H4 (cell line): ENCODE data around the gene NXPH1. TPM values are rescaled to one million over a fixed set of nuclear protein-coding genes. Genes with fewer than 3 reads are reported as not detected.
A peak's percentile ranks its signal among the peaks of the same experiment; 100 is the strongest.

ENCODE experiments used
- DNase-seq: peaks from one replicate; pipeline ENCODE4 v3.0.0-alpha.2; 2015; ENCODE audit warnings: low spot score
- total RNA-seq: library from RNA; depleted of rRNA; stranded (reverse); fragments of >200 nt; shearing (Covaris generic); gene quantifications from 2 replicates; pipeline ENCODE4 v1.2.3, GENCODE V29; 2014; rRNA removed

Gene NXPH1
- total RNA-seq, result 0.70 TPM in 1 of 2 replicates, not detected in the other

DNA sequence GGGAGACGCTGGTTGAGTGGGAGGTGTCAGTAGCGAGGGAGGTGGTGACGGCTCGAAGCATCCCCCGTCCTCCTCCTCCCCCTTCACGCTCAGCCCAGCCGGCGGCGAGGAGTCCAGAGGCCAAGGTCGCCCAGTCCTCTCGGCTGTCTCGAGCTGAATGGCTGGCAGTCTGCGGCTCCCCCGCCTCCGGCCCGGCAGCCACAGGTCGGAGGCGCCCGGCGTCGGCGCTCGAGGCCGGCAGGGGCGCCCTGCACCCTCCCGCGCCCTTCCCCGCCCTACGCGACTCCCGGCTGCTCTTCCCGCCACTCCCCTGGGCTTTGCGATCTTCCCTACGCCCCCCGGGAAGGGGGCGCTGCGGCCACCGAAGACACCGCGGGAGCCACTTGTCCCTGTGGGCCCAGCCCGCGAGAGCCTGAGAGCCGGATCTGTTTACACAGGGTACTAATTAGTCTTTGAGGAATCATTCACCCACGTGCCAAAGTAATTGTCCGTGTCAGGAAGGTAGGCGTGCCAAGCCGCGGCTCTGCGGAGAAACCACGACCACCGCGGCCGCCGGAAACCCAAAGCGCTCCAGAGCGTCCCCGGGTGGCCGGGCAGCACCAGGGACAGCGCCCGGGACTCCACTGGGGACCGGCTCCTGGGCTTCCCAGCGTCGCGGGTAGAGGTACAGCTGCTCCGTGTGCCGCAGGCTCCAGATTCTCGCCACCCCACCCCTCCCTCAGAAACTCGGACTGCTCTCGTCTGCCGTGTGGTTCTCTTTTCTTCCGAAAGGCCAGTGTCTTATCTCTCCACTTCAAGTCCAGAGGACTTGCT is at the start of gene NXPH1:
Gene NXPH1 (plus strand): TSS at position 133 of the 813 bp plus-strand sequence.
- DNase-seq, result peak; percentile 65

GRCh38 chr7:8384901-8385300 is 48.5 kb upstream of the NXPH1 start:
- DNase-seq, result no peak

- DNase-seq, result no peak
Observed at GRCh38 chr7:8386926-8387550, 46.4 kb upstream of the NXPH1 start.

DNA sequence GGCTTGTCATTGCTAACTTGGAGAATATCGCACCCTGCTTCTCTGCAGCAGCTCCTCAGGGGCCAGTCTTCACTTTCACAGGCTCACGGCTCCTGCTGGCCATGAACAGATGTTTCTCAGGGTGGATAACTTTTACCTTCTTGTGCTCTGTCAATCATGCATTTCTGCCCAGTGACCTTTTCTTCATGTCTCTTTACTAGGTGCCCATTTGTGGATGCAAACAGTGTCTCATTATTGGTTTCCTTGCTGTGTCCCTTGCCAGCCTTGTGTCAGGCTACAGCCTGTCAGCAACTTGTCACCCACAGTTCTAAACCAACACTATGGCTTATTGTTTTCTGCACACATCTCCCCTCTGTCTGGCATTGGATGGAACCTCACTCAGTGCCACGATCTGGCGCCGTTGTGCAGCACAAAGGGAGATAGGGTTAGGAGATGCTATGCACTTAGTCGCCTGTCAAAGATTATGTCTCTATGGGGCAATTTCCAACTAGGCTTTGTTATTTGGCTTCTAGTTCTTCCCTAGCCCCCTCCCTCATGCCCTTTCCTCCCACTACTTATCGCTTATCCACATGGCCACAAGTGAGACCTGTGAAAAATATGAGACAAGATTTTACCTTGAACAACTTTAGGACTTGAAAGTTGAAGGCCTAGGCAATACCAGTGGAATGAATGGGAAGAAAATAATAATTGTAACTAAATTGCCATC is 45.7 kb upstream of the NXPH1 start:
- no peak for DNase-seq

- no peak for DNase-seq
Observed at GRCh38 chr7:8388257-8388625, 45.2 kb upstream of the NXPH1 start.

- DNase-seq, result peak; percentile 81
Observed at GRCh38 chr7:8389593-8390261, 43.7 kb upstream of the NXPH1 start.

GRCh38 chr7:8390262-8390626 is 43.2 kb upstream of the NXPH1 start:
- no peak for DNase-seq

DNA sequence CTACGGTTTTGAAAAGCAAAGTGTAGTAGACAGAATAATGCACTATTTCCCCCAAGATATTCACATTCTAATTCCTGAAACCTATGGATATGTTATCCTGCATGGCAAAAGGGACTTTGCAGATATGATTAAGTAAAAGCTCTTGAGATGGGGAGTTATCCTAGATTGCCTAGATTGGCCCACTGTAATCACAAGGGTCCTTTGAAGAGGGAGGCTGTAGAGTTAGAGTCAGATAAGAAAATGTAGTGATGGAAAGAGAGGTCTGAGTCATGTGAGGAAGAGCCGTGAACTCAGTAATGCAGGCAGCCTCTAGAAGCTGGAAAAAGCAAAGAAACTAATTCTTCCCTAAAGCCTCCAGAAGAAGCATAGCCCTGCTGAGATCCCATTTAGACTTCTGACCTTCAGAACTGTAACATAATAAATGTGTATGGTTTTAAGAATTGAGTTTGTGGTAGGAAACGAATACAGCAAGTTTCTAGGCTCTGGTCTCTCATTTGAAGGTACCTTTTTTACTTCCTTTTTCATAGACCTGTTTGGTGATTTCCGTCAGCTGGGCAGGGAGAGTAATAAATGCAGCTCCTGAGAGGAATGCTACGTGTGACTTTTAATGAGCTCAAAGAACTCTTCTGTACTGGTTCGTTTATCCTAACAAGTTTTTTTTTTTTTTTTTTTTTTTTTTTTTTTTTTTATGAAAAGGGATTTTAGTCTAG is 41.9 kb upstream of the NXPH1 start:
- DNase-seq, result no peak

DNA sequence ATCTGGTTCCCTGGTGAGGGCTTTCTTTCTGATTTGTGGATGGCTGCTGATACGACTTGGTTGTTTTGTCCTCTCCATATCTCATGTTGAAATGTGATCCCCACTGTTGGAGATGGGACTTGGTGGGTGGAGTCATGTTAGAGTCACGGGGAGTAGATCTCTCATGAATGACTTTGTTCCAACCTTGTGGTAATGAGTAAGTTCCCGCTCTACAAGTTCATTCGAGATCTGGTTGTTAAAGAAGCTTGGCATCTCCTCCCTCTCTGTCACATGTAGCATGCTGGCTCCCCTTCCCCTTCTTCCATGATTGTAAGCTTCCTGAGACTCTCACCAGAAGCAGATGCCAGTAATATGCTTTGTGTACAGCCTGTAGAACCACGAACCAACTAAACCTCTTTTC is 37.1 kb upstream of the NXPH1 start:
- no peak for DNase-seq

DNA sequence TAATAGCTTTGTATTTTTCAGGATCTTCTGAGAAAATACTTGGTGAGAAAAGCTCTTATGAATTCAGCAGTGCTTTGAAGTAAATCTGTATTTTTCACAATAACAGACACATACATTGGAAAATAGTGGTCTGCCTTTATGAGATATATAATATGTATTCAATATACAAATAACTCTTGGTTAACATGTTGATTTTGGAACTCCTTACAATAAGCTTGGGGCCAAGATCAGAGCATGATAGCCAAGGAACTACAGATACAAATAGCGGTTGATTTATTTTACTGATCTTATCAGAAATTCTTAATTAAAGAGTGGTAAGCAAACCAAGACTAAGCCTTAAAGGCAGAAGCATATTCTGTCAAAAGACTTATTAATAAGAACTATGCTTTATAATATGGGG is 24.5 kb upstream of the NXPH1 start:
- DNase-seq, result no peak

- DNase-seq, result no peak
Observed at GRCh38 chr7:8411103-8411502, 22.3 kb upstream of the NXPH1 start.

DNA sequence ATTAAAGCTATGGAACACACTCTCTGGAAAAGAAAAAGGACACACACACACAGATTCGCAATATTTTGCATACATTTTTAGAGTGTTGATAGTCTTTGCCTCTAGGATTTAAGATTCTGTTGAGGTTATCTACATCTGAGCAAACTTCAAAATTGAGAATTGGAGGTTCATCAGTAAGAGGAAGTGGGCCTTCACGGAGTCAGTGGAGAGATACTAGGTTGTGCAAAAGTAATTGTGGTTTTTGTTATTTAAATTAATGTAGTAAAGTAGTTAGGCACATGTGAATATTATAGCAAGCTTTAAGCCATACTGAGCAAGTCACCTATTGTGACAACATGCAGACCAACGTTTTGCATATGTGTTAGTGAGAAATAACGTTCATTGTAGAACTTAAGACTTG is 19.8 kb upstream of the NXPH1 start:
- DNase-seq, result no peak

- DNase-seq, result peak; percentile 86
Observed at GRCh38 chr7:8418629-8419245, 14.7 kb upstream of the NXPH1 start.

GRCh38 chr7:8422177-8422576 is 11.2 kb upstream of the NXPH1 start:
- DNase-seq, result no peak

- peak; percentile 90 for DNase-seq
Observed at GRCh38 chr7:8423057-8423456, 10.4 kb upstream of the NXPH1 start.

DNA sequence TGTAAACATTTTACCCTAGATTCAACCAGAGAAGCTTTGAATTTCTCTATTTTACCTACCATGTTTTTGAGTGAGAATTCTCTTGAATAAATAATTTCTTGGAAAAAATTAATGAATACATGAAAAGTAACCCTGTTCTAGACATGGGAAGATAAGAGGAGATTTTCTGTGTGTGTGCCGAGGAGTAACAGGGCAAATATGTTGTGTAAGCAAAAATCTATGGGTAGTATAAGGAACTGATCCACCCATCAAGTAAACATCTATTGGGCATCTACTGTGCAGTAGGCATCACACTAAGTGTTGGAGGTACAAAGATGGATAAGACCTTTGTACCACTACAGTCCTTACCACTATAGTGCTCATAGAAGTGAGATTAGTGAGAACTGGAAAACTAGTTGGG is 8.2 kb upstream of the NXPH1 start:
- no peak for DNase-seq

DNA sequence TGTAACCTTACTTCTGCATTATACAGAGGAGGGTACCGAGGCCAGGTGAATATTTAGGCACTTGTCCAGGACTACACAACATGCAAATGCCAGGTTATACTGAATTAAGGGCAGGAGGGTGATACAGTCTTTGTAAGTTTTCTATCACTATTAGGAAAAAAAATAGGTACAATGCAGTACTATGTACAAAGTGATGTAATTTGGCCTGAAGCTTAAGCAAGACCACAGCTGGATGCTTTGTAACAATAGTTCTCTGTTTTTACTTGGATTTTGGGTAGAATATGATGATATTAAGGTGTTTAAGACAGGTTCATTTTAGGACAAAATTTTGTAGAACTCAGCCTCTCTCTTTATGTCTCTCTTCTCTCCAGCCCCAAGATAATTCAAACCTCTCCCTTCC is 2.8 kb upstream of the NXPH1 start:
- DNase-seq, result no peak

GRCh38 chr7:8434290-8435002 is 1.0 kb downstream of the NXPH1 start:
- peak; percentile 49 for DNase-seq

DNA sequence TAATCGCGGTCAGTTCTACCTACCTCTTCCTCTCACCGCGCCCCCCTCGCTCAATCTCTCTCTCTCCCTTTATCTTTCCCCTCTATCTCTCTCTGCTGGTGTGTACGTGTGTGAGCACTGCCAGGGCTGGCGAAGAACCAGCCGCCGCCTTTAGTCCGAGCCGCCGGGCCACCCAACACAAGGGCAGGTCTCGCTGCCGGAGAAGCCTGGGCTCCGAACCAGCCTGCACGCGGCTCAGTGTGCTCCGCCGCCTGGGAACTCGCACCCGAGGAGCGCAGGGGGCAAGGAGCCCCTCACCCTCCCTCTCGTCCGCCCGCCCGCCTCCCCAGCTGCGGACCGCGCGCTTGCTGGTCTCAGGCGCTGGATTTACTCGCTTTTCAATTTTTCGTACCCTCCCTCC is 1.7 kb downstream of the NXPH1 start:
- no peak for DNase-seq
